NT2/D1 (cell line): ENCODE data around the gene TBC1D20.

Experiments used
- SUZ12 ChIP-seq: IDR thresholded peaks from 2 replicates; pipeline ENCODE4 v1.6.1; 2011; ENCODE audit not compliant: insufficient read length, insufficient read depth; ENCODE audit errors: extremely low read depth
- YY1 ChIP-seq: IDR thresholded peaks from 2 replicates; pipeline ENCODE4 v1.6.1; 2011; ENCODE audit not compliant: insufficient read length, insufficient read depth

DNA sequence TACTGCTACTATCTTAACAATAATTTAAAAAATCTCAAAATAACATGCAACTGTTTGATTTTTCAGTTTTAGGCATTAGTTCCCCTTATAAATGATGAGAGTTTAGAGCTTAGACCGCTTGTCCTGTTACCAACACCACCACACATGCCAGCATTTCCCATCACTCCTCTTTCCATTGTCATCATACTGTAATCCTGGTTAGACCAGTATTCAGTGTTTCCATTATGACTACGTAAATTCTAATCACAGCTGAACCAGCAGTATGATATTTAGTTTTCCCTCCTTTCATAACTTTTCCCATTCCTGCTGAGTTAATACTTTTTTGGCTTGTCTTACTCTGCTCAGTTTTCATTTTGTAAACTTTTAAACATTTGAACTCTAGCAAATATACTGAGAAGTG, 12.2 kb upstream of the TBC1D20 start:
- TF ChIP-seq SUZ12, result no peak
- TF ChIP-seq YY1, result no peak
